K562 (cell line): ENCODE data around the gene USP15. TPM values are rescaled to one million over a fixed set of nuclear protein-coding genes. Genes with fewer than 3 reads are reported as not detected.
A peak's percentile ranks its signal among the peaks of the same experiment; 100 is the strongest.

Experiments used
- ATAC-seq: fragments of 200-7000 bp; cut with Tn5 transposase; 3 replicates; pipeline ENCODE4 v1.9.1; 2020; ENCODE audit warnings: moderate library complexity
- BruUV-seq: library from RNA; stranded (reverse); fragments of 400-500 nt; replicated peaks from 2 replicates; lab custom pipeline; 2021; lab: Mats Ljungman, UMichigan
- CTCF ChIA-PET: fragments of 300-600 bp; formaldehyde crosslinking; extraction: SDS; loops from one replicate; lab custom pipeline; 2021; ENCODE audit warnings: low intra/inter-chr PET ratio; lab: Yijun Ruan, JAX
- POLR2A ChIA-PET: fragments of 300-600, 350-650 bp; sonication (Branson Sonifier 250); formaldehyde crosslinking; extraction: SDS; loops from one replicate; lab custom pipeline; 2021; ENCODE audit warnings: antibody characterized with exemption, inconsistent platforms; lab: Yijun Ruan, JAX
- DNase-seq, 4 experiments: peaks; one replicate each; pipeline versions ENCODE4 v3.0.0 to v3.0.0-alpha.2; 2011 to 2018; ENCODE audit warnings: low spot score in 3 of 4, mixed read lengths in 3 of 4; ENCODE audit errors: extremely low read depth in 1 of 4
- FAIRE-seq: peaks from 2 replicates; lab custom pipeline; 2011; peaks lifted over from hg19 to GRCh38; lab: Jason Lieb, UNC
- H2AFZ ChIP-seq: 2 replicates; pipeline ENCODE4 v1.6.0; 2011; ENCODE audit warnings: low read depth, low read length, control low read depth, inconsistent platforms
- H3K27ac ChIP-seq: fragments of 200-600 bp; 3 replicates; pipeline ENCODE4 v1.8.0; 2011; ENCODE audit warnings: low read depth, mild to moderate bottlenecking, control low read depth, inconsistent platforms, low read length, moderate library complexity, mixed read lengths; ENCODE audit errors: extremely low read depth
- H3K27me3 ChIP-seq, 2 experiments: fragments of 300-600 bp in 1 of 2; 2 replicates in 1 of 2; 3 replicates in 1 of 2; pipeline versions ENCODE4 v1.6.0 to v1.8.0; 2011; ENCODE audit warnings: inconsistent platforms in 2 of 2, low read length in 2 of 2, mild to moderate bottlenecking in 1 of 2, mixed read lengths in 1 of 2, moderate library complexity in 1 of 2; ENCODE audit not compliant: control insufficient read depth in 2 of 2, insufficient read depth in 2 of 2
- H3K36me3 ChIP-seq: fragments of 300-600 bp; 3 replicates; pipeline ENCODE4 v1.8.0; 2011; ENCODE audit warnings: mild to moderate bottlenecking, low read length, inconsistent platforms; ENCODE audit not compliant: control insufficient read depth, insufficient read depth
- H3K4me1 ChIP-seq, 2 experiments: fragments of 200-600 bp in 1 of 2; replicated peaks in 1 of 2; 2 replicates in 1 of 2; 3 replicates in 1 of 2; pipeline versions ENCODE4 v1.5.1 to v1.8.0; 2011; ENCODE audit warnings: inconsistent platforms in 2 of 2, low read length in 2 of 2, mild to moderate bottlenecking in 1 of 2, mixed read lengths in 1 of 2, moderate library complexity in 1 of 2; ENCODE audit not compliant: control insufficient read depth in 2 of 2, insufficient read depth in 2 of 2
- H3K4me2 ChIP-seq: 2 replicates; pipeline ENCODE4 v1.6.1; 2011; ENCODE audit warnings: low read length, control low read depth, inconsistent platforms, mixed read lengths; ENCODE audit not compliant: insufficient read depth
- H3K4me3 ChIP-seq: fragments of 200-600 bp; sonication (generic), shearing (Covaris generic); 2 replicates; pipeline ENCODE4 v1.5.1; 2016; ENCODE audit warnings: control low read depth, inconsistent platforms
- H3K79me2 ChIP-seq: fragments of 200-600 bp; 3 replicates; pipeline ENCODE4 v1.8.0; 2011; ENCODE audit warnings: low read length, inconsistent platforms; ENCODE audit not compliant: control insufficient read depth, insufficient read depth
- H3K9ac ChIP-seq, 2 experiments: 2 replicates each; pipeline versions ENCODE4 v1.6.0 to v1.6.1; 2011; ENCODE audit warnings: low read depth in 2 of 2, low read length in 2 of 2, control low read depth in 1 of 2, inconsistent platforms in 1 of 2, mild to moderate bottlenecking in 1 of 2, mixed read lengths in 1 of 2; ENCODE audit not compliant: insufficient read depth in 1 of 2
- H3K9me1 ChIP-seq: one replicate; pipeline ENCODE4 v1.6.0; 2011; ENCODE audit warnings: inconsistent platforms, mild to moderate bottlenecking, low read length, moderate library complexity; ENCODE audit not compliant: control insufficient read depth, insufficient read depth
- H3K9me3 ChIP-seq: replicated peaks from 2 replicates; pipeline ENCODE4 v1.5.1; 2011; ENCODE audit warnings: low read depth, low read length, inconsistent platforms; ENCODE audit not compliant: control insufficient read depth, insufficient read depth
- H4K20me1 ChIP-seq: replicated peaks from 2 replicates; pipeline ENCODE4 v1.6.1; 2011; ENCODE audit warnings: low read length, inconsistent platforms, mixed read lengths; ENCODE audit not compliant: control insufficient read depth, insufficient read depth
- CEBPG ChIP-seq, 3 experiments: fragments of 200-800 bp in 1 of 3; sonication (Bioruptor generic) in 1 of 3; sonication (generic) in 1 of 3; formaldehyde crosslinking in 1 of 3; IDR thresholded peaks in 2 of 3; conservative IDR thresholded peaks in 1 of 3; 2 replicates each; pipeline versions ENCODE4 v1.6.1 to v1.8.0; 2016 to 2022; ENCODE audit warnings: missing compliant biosample characterization in 2 of 3, missing genetic modification characterization in 2 of 3, mild to moderate bottlenecking in 1 of 3, missing genetic modification reagents in 1 of 3
- CHD7 ChIP-seq: fragments of 200-600 bp; sonication (generic); IDR thresholded peaks from one replicate; pipeline ENCODE4 v1.6.1; 2012; ENCODE audit warnings: mild to moderate bottlenecking, low read depth, low read length, inconsistent platforms
- ZFPM2 ChIP-seq: fragments of 250-450 bp; sonication (Bioruptor Pico); IDR thresholded peaks from 2 replicates; pipeline ENCODE4 v1.5.1; 2022; ENCODE audit warnings: mild to moderate bottlenecking
- ZNF592 ChIP-seq: fragments of 450-650 bp; IDR thresholded peaks from 2 replicates; pipeline ENCODE4 v1.6.1; 2017; ENCODE audit warnings: antibody characterized with exemption, mild to moderate bottlenecking
- WGBS: fragments of 100-300 bp; shearing (Covaris generic); methylation state at CpG from one replicate; pipeline ENCODE4 v1.1.6; 2016; ENCODE audit warnings: low coverage, mixed read lengths; ENCODE audit not compliant: insufficient coverage; ENCODE audit errors: missing lambda C conversion rate; 5-methylcytosine and 5-hydroxymethylcytosine counted together
- in situ Hi-C: fragments of 300-500 bp; cut with MboI; formaldehyde crosslinking; loops from 4 replicates; pipeline ENCODE4 v1.15.0; 2018; ENCODE audit warnings: inconsistent platforms, mixed read lengths
- intact Hi-C: fragments of 100-400 bp; cut with micrococcal nuclease; formaldehyde crosslinking; loops from 2 replicates; pipeline ENCODE4 v1.14.2; 2022
- polyA plus RNA-seq, 8 experiments: library from polyadenylated mRNA; depleted of rRNA in 4 of 8; stranded (reverse) in 5 of 8; unstranded in 3 of 8; fragments of >200 nt; fragmentation: Nextera tagmentation in 2 of 8; fragmentation: Illumina TruSeq in 1 of 8; extraction: Ambion mirVana in 2 of 8; extraction: Trizol in 1 of 8; gene quantifications; 2 replicates each; pipeline versions ENCODE4 v1.2.1 to v1.2.3, GENCODE V29; 2011 to 2014; ENCODE audit warnings: inconsistent platforms in 1 of 8, missing spikeins in 1 of 8
- total RNA-seq, 7 experiments: library from RNA; depleted of rRNA in 6 of 7; stranded (reverse); fragments of >200 nt in 6 of 7; fragmentation: Illumina TruSeq in 2 of 7; extraction: Trizol in 2 of 7; gene quantifications; 2 replicates each; pipeline versions ENCODE4 v1.2.1 to v1.2.3, GENCODE V29; 2011 to 2021; ENCODE audit warnings: low replicate concordance in 1 of 7

Gene USP15
- total and polyA plus RNA-seq, 9 of the 15 experiments (the other 6 are each of a cell fraction or from before 2014, with no cell fraction given), result 140 to 272 (median 182) TPM

DNA sequence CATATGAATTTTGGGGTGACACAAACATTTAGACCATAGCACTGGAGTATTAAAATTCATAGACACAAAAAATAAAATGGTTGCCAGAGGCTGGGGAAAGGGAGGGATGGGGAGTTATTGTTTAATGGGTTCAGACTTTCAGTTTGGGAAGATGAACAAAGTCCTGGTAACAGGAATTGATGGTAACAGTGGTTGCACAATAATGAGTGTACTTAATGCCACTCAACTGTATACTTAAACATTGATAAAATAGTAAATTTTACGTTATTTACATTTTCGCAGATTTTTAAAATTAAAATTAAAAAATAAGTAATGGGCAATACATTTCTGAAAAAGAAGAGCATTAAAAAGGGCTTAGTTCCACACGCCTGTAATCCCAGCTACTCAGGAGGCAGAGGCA lies 35.6 kb upstream of the USP15 start:
- no peak overlapping the region for H3K27ac ChIP-seq
- ChIA-PET POLR2A (interaction anchor here (0.7 kb wide), 2 partner anchors 124 to 145 kb away, joined by 3 to 4 read pairs; no protein-coding TSS in a partner anchor), CTCF (no interaction called here)
- in situ Hi-C loops (no loop called here), intact Hi-C loops (no loop called here)
- BruUV-seq, result no TSS peak
- H3K9ac ChIP-seq, result no peak overlapping the region
- no peaks in the 10 kb centered on the region for H3K36me3 ChIP-seq
- no peaks in the 10 kb centered on the region for H3K9me3 ChIP-seq
- 81% methylated on average over 3 of the region's 3 CpGs for WGBS
- H3K4me1 ChIP-seq, result peaks cover 0 to 5% of the 10 kb centered on the region in 2 experiments; a peak in 1 of 5 replicates
- FAIRE-seq, result no peak
- no peaks in the 10 kb centered on the region for H3K27me3 ChIP-seq
- DNase-seq, result no peak
- H2AFZ ChIP-seq, result no peak overlapping the region
- H4K20me1 ChIP-seq, result no peaks in the 10 kb centered on the region
- H3K79me2 ChIP-seq, result no peaks in the 10 kb centered on the region
- H3K4me3 ChIP-seq, result no peak overlapping the region
- H3K9me1 ChIP-seq, result no peaks in the 10 kb centered on the region
- no peak overlapping the region for H3K4me2 ChIP-seq
- no peak for ATAC-seq
- TF ChIP-seq CEBPG (CRISPR knock-in tag; IDR thresholded peaks at IDR 0.05) (no peak), CEBPG (tag; conservative IDR thresholded peaks at IDR 0.05 in 1 of 2, IDR thresholded peaks at IDR 0.05 in 1 of 2) (peak in 1 of 2 experiments; percentile 53; a peak in 1 of 4 replicates), ZFPM2 (CRISPR knock-in tag) (no peak), CHD7 (no peak), ZNF592 (no peak)
